Activated CD8-positive, alpha-beta memory T cell treated with anti-CD3 and anti-CD28 coated beads, Interleukin-2, amount 50 U/mL, for 48 hours (primary cell): Measurements from ENCODE around the gene CRIP2.

Experiments
- DNase-seq: peaks from one replicate; pipeline ENCODE4 v3.0.0-alpha.2; 2020

The CRIP2 gene, protein sequence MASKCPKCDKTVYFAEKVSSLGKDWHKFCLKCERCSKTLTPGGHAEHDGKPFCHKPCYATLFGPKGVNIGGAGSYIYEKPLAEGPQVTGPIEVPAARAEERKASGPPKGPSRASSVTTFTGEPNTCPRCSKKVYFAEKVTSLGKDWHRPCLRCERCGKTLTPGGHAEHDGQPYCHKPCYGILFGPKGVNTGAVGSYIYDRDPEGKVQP

DNA sequence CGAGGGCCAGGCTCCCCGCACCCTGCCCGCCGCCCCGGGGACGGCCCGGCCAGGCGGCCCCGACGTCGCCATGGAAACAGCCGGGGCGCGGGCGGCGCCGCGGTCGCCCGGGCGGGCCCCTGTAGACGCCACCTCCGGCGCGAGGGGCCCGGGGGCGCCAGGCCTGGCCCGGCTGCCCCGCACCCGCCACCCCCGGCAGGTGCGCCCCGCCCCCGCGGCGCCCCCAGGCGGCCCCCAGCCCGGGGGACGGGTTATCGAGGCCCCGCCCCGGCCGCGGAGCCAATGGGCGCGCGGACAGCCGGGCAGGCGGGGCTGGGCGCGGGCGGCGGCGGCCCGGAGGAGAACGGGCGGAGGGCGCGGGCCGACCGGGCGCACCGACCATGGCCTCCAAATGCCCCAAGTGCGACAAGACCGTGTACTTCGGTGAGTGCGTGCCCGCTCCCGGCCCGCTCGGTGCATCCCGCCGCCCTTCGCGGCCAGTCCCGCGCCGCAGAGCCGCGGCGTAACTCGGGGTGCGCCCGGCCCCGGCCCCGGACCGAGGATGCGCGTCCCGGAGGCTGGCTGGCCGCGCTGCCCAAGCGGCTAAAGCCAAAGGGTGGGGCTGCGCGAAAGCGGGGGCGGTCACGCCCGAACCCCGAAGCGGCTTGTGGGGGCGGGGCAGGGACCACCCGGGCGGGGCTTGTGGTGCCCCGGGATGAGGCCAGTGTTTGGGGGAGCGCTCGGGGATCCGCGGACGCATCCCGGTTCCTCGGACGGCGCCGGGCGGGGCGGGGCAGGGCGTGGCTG lies at the start of gene CRIP2:
CRIP2 (plus strand) TSS at position 339 of the 786 bp plus-strand sequence; CDS start at position 381, 42 bp downstream.
- DNase-seq, result no peak

DNA sequence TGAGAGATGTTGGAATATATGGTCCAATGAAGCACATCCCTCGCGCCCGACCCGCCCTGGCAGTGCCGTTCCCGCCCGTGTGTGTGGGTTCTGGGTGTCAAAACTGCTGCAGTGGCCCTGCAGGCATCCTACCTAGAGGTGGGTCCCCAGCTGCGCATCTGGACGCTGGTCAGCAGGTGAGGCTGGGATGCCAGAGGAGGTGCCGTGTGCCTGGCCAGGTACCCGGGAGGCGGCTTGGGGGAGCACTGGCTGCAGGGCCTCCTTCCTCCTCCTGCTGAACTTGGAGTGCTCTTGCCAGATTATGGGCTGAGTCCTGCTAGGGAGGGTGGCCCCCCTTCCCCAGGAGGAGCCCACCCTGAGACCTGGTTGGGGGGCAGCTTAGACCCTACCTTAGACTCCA lies 49.8 kb upstream of the CRIP2 start:
- no peak for DNase-seq

DNA sequence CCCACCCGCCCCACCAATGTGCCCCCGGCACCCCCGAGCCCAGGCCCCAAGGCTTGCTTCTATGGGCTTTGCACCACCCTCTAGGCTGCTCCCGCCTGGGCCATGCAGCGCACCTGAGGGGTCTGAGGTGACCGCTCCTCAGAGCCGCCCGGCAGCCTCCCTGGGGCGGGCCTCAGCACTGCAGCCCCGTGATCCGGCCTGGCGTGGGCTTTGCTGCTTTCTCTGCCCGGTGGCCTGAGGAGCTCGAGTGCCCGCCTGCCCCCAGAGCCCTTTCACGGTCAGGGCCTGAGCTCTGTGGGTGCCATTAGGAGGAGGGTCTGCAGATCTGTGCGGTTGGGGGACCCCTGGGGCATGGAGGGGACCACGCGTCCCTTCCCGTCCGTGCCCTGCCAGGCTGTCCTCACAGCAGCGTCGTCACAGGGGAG lies 48.8 kb upstream of the CRIP2 start:
- no peak for DNase-seq

DNA sequence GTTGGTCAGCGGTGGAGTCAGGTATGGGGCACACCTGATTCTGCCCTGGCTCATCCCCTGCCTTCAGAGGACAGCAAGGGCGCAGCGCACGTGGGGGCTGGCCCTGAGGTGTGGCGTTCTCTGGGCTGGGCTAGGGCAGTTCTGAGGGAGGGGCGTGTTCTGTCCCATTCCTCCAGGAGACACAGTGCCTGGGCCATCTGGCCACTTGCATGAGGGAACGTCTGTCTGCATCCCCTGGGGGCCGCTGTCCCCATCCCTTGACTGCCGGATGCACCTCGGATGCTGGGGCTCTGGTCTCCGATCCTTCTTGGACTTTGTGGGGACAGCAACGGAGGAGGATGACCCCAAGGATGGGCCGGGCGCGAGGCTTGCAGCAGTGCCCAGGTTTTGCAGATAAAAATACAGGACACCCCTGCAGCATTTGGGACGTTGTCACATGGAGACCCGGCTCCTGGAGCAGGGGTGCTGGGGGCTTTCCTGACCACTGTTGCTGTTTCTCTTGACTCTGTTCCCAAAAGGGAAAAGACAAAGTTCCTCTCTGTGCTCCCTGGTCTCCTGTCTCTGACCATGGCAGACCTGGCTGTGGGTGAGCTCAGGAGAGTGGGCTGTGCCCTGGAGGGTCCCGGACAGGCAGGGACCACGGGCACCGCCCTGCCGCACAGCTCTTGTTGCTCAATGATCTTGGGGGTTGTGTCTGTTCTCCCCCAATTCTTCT lies 48.0 kb upstream of the CRIP2 start:
- no peak for DNase-seq

DNA sequence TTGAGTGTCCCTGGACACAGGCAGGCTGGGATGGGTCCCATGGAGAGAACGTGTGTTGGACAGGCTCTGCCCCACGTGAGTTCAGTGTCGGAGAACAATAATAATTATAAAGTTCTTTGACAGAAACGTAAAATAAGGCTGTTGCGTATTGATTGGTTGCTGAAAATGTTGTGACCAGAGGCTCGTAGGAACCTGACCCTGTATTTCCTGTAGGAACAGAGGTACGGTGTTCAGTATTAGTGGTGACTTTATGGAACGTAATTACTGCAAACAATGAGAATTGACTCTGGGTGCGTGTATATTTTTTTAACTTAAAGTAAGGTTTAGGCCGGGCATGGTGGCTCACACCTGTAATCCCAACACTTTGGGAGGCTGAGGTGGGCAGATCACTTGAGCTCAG lies 47.2 kb upstream of the CRIP2 start:
- DNase-seq, result no peak

DNA sequence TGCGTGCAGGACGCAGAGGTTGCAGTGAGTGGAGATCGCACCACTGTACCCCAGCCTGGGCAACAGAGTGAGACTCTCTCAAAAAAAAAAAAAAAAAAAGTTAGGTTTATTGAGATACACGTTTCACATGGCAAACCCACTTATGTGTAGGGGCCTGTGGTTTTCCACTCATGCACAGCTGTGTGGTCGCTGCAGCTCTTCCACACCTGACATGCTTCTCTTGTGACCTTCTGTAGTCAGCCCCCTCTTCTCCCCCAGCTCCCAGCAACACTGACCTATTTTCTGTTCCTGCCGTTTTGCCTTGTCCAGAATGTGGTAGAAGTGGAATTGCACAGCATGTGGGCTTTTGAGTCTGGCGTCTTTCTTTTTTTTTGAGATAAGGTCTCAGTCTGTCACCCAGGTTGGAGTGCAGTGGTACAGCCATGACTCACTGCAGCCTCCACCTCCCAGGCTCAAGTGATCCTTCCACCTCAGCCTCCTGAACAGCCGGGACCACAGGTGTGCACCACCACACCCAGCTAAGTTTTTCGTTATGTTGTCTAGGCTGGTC lies 46.6 kb upstream of the CRIP2 start:
- DNase-seq, result no peak

DNA sequence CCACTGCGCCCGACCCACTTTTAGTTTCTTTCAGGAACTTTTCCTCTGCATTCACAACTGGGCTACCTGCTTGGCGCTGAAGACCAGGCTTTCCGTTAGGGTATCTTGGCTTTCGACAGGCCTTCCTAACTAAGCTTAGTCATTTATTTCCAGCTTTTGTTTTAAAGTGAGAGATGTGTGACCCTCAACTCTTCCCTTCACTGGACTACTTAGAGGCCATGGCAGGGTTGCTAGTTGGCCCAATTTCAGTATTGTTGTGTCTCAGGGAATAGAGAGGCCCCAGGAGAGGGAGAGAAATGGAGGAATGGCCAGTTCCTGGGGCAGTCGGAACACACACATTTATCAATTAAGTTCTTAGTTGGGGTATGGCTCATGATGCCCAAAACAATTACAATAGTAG lies 44.6 kb upstream of the CRIP2 start:
- DNase-seq, result no peak

DNA sequence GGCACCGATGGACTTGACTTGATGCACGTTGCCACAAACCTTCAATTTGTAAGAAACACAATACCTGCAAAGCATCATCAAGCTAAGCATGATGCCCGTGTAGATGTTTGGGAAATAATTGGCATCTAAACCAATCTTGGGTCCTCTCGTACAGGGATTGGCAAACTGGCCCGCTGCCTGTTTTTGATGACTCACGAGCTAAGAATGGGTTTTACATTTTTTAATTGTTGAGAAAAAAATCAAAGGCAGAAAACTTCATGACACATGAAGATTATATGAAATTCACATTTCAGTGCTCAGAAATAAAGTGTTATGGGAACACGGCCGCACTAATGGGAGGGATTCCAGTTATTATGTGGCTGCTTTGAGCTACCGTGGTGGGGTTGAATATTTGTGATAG lies 44.1 kb upstream of the CRIP2 start:
- no peak for DNase-seq

DNA sequence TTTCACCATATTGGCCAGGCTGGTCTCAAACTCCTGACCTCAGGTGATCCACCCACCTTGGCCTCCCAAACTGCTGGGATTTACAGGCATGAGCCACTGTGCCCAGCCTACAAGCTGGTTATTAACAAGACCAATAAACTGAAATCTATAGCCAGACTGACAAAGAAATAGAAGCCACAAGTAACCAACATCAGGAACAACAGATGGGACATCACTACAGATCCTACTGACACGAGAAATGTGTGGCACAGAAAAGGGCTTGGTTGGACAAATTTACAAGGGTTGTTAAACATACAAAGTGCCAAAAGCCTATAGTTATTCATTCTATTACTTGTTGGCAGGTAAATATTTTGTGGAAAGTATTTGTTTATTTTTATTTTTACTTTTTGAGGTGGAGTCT lies 43.4 kb upstream of the CRIP2 start:
- DNase-seq, result no peak

DNA sequence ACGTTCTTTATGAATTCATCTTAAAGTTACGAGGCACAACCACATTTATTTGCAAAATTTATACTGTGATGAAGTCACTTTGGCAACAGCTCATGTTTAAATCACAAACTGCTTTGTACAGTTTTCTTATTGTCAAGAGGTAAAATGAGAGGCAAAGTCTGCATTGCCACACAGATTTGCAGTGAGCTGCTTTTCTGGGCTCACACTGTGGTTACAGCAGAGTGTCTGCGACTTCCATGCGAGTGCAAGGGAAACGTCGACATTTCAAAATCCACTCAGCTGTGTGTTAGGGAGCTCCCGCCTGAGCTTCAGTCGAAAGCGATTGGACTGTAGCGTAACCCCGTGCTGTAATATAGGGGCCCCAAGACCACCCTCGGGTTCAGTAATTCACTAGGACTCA lies 42.0 kb upstream of the CRIP2 start:
- DNase-seq, result no peak

DNA sequence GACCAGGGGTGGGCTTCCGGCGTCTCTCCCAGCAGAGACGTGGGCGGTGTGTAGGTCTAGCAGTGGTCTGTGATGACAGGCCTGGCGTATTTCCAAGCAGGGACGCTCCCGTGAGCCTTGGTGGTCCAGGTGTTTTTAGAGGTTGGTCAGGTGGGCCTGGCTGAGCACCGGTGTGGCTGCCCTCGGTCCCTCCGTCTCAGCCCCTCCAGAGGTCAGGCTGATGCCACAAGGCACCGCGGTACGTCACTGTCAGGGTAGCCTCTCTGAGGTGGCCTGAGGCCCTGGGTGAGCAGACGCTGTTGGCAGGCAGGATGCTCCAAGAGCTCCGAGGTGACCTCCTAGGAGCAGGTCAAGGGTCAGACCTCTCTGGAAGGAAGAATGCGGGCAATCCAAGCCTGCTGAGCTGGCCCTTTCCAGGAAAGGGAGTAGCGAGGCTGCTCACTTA lies 41.4 kb upstream of the CRIP2 start:
- no peak for DNase-seq

DNA sequence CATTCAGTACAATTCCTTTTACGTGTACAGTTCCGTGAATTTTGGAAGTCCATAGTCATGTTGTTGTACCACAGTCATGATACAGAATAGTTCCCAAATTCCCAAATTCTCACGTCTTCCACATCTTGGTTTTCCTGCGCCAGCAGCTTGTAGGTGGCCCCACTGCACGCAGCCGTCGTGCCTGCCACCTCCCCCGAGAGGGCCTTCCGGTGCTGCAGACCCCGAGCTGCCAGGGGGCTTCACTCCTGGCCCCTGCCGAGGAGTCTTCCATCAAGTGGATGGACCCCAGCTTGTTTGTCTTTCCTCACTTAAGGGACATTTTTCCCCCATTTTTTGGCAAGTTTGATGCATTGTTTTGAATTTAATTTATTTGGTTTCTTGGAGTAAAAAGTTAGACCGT lies 38.2 kb upstream of the CRIP2 start:
- DNase-seq, result no peak

DNA sequence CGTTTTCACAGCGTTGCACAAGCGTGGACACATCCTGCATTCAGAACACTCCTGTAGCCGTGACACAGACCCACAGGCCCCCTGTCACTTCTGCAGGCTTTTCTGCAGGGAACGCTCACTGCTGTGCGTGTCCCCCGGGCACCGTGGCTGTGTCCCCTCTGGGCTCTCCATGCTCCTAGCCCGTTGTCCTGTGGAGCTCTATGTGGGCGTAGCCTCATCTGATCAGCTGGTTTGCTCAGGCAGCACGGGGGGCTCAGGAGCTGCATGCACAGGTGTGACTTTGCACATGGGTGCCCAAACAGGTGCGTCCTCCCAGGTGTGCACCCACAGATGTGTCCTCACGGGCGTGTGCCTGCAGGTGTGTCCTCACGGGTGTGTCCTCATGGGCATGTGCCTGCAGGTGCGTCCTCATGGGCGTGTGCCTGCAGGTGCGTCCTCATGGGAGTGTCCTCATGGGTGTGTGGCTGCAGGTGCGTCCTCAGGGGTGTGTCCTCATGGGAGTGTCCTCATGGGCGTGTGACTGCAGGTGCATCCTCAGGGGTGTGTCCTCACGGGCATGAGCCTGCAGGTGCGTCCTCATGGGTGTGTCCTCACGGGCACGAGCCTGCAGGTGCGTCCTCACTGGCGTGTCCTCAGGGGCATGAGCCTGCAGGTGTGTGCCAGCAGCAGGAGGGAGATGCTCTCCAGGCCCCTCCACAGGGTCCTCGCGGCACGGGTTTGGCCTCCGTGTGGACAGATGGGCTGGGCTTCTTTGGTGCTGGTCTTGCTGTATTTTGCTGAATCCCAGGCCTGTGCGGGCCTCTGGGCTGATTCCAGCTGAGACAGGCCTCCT lies 37.5 kb upstream of the CRIP2 start:
- DNase-seq, result no peak

DNA sequence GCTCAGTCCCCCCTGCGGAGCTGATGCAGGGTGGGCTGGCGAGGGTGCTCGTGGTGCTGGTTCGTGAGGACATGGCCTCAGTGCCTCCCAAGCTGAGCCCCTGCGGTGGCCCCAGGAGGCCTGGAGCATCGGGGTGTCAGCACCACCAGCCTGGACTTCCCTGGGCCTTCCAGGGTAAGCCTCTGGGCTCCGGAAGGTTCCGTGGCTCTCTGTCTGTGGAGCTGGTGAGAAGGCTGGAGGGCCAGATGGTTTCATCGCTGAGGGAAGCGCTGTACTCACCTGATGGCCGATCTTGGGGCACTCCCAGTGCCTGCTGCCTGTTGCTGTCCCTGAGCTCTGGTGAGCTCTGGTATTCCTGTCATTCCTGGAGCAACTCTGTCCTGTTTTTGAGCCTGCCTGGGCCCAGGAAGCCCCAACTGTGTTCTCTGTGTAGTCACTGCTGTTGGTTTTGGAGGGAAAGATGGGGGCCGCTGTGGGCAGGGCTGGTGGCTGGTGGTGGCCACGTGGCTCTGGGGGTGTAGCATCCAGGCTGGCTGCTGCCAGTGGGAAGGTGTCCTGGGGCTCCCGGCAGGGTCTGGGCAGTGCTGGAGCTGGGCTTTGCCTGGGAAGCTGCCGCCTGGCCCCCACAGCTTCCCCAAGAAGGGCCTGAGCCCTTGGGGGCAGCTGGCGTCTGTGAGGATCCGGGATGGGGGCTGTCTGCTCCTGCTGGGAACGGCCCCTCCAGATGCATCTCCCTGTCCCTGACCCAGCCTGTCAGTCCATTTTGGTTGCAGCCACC lies 36.7 kb upstream of the CRIP2 start:
- no peak for DNase-seq

DNA sequence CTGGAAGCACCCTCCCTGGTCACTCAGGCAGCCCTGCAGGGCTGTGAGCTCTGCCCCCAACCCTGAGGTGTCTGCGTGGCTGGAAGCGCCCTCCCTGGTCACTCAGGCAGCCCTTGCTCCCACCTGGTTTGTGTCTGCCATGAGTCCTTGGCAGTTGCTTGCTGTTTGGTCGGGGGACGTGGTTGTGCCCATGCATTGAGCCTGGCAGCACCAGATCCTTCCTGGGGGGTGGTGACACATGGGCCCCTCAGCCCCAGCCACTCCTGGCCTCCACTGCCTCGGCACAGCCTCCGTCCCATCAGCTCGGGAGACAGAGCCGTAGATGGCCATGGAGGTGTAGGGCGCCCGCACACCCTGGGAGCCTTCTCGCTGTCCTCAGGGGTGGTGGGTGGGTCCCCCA lies 35.4 kb upstream of the CRIP2 start:
- no peak for DNase-seq

DNA sequence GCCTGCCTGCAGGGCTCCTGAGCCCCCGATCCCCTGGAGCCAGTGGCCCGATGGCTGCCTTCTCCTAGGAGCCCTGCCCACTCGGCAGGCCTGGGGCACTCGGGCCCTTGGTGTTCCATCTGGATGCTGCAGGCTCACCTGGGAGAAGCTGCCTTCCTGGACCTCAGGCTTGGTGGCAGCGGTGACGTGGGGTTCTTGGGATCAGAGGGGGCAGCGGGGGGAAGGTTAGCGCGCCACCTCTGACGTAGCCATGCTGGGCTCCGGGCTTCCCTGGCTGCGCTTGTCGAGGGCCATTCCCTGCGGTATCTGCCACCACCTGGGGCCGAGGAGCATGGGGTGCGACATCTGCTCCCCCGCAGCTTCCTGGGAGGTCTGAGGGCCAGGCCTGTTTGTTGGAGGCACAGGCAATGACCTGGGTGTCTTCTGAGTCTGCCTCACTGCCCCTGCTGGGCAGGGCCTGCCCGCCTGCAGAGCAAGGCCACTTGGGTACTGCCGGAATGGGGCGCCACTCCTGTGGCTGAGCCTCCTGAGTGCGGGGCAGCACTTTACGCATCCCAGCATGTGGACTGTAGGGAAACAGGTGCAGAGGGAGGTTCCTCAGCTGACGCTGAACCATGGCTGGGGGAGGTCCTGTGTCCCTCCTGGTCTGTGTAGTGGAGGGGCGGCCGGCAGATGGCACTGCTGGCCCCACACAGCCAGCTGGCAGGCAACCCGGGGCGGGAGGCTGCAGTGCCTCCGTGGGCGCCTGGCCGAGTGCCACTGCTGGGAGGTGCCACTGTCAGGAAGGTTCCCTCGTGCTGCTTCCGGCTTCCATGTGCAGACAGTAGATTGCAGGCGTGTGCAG lies 34.7 kb upstream of the CRIP2 start:
- DNase-seq, result no peak

DNA sequence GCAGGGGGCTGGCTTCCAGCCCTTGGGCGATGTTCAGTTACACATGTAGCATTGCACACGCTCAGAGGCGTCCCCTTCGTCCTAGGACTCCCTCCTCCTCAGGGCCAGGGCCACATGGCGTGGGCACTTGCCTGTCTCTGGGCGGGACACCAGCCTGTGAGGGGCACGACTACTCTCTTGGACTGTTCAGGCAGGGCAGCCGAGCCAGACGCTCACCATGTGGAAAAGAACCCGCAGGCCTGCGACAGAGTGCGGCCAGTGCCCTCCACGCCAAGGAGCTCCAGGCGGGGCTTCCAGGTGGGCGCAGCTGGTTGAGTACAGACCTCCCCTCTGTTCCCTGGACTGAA lies 34.1 kb upstream of the CRIP2 start:
- DNase-seq, result no peak

DNA sequence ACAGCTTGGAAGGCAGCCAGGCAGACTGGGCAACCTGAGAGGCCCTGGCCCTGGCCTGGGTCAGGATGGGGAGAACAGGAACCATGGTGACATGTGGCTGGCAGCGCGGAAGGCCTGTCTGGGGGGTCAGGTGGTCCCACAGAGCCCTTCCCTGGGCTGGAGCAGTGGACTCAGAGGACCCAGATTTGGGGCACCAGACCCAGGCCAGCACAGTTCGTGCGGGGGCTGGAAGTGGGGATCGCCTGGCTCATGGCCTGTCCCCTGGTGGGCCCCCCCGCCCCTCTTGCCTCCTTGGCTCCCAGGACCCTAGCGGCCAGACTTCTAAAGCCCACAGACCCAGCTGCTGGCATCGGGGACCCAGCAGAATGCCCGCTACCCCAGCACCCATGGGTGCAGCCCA lies 33.6 kb upstream of the CRIP2 start:
- DNase-seq, result no peak

DNA sequence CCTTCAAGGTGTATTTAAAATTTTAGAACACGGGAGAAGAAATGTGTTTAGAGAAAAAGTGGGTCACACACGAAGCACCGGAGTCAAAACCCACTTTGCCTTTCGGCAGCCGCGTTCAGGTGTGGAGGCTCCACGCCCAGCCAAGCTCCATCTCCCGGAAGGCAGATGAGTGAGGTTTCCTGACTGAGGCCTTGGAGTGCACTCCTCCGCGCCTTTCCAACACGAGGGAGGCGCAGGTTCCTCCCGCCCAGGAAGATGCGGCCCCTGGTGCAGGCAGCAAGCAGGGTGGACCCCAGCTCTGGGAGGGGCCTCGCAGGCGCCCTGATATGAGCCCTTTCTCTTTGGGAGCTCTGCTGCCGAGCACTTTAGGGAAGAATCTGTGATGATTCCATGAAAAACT lies 32.5 kb upstream of the CRIP2 start:
- DNase-seq, result no peak

DNA sequence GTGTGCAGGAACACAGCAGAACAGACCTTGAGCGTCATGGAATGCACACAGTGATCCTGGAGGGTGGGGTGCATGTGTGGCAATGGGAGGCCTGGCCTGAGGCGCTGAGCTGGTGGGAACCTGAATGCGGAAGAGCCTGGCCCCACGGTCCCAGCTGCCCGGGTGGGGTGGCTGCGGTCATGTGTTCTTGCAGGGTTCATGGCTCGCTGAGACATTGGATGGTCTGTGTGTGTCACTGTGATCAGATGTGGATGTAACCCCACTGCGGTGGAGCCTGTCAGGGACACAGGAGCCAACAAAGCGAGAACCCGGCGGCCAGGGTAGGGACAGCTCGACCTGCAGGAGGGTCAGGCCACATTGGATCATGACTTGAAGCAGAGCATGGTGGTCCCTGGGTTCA lies 31.8 kb upstream of the CRIP2 start:
- no peak for DNase-seq

DNA sequence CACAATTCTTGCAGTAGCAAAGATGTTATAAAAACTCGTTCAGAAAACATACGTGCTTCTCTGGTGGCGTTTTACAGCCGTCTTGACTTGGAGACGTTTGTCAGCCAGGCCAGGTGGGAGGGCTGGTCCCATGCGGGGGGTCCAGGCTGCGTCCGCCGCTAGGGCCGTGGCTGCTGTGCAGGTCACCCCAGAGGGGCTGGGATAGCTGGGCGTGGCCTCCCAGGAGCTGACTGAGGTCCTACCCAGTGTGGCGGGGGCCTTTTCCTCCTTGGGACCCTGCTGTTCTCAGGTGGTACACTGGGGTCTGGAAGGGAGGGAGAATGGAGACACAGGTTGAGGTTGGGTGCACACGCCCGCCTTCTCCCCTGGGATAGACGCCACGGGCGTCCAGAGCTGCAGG lies 29.8 kb upstream of the CRIP2 start:
- no peak for DNase-seq
